Immature natural killer cell (primary cell): Measurements from ENCODE around the gene DACT2. TPM values are rescaled to one million over a fixed set of nuclear protein-coding genes. Genes with fewer than 3 reads are reported as not detected.

ENCODE experiments used
- DNase-seq, 3 donors: peaks; one replicate each; pipeline ENCODE4 v3.0.0; 2022; ENCODE audit warnings: mixed read lengths in 1 of 3
- H3K27ac Mint-ChIP-seq, 6 donors: one replicate each; pipeline ENCODE4 v1.8.0; 2020; ENCODE audit warnings: mixed read lengths in 6 of 6, mild to moderate bottlenecking in 5 of 6, inconsistent platforms in 4 of 6, moderate library complexity in 3 of 6
- H3K27me3 Mint-ChIP-seq, 3 donors: one replicate each; pipeline ENCODE4 v1.8.0; 2020 to 2021; ENCODE audit warnings: low read depth in 3 of 3, mild to moderate bottlenecking in 3 of 3, mixed read lengths in 3 of 3, moderate library complexity in 3 of 3, inconsistent platforms in 1 of 3
- H3K36me3 Mint-ChIP-seq, 3 donors: one replicate each; pipeline ENCODE4 v1.8.0; 2020; ENCODE audit warnings: mixed read lengths in 3 of 3, inconsistent platforms in 2 of 3, mild to moderate bottlenecking in 2 of 3
- H3K4me1 Mint-ChIP-seq, 2 donors: one replicate each; pipeline ENCODE4 v1.8.0; 2020; ENCODE audit warnings: inconsistent platforms in 2 of 2, mild to moderate bottlenecking in 2 of 2, mixed read lengths in 2 of 2, moderate library complexity in 1 of 2
- H3K4me3 Mint-ChIP-seq, 5 donors: one replicate each; pipeline ENCODE4 v1.8.0; 2020; ENCODE audit warnings: mild to moderate bottlenecking in 5 of 5, mixed read lengths in 5 of 5, inconsistent platforms in 3 of 5, moderate library complexity in 3 of 5
- H3K9me3 Mint-ChIP-seq, 6 donors: one replicate each; pipeline ENCODE4 v1.8.0; 2020; ENCODE audit warnings: mild to moderate bottlenecking in 6 of 6, mixed read lengths in 6 of 6, inconsistent platforms in 4 of 6, moderate library complexity in 3 of 6
- polyA plus RNA-seq, 3 donors: library from polyadenylated mRNA; unstranded; fragments of 300-500 nt; fragmentation: Illumina TruSeq; gene quantifications; one replicate each; pipeline ENCODE4 v1.2.3, GENCODE V29; 2021

The DACT2 gene
- polyA plus RNA-seq, 3 donors from 2014 or later = not detected

GRCh38 chr6:168310403-168310802, 9.2 kb downstream of the DACT2 start:
- Mint-ChIP-seq H3K4me1 (no peaks in the 10 kb centered on the region), H3K36me3 (no peaks in the 10 kb centered on the region), H3K27ac (no peak overlapping the region), H3K4me3 (no peak overlapping the region), H3K9me3 (no peaks in the 10 kb centered on the region), H3K27me3 (peaks cover 0 to 22% (median 2%) of the 10 kb centered on the region in 3 donors)
- no peak for DNase-seq

- Mint-ChIP-seq H3K27ac (no peak overlapping the region), H3K9me3 (no peaks in the 10 kb centered on the region), H3K27me3 (peaks cover 0 to 18% (median 2%) of the 10 kb centered on the region in 3 donors), H3K4me3 (no peak overlapping the region), H3K4me1 (no peaks in the 10 kb centered on the region), H3K36me3 (no peaks in the 10 kb centered on the region)
- DNase-seq = no peak
Observed at GRCh38 chr6:168309997-168310396, 9.6 kb downstream of the DACT2 start.

DNA sequence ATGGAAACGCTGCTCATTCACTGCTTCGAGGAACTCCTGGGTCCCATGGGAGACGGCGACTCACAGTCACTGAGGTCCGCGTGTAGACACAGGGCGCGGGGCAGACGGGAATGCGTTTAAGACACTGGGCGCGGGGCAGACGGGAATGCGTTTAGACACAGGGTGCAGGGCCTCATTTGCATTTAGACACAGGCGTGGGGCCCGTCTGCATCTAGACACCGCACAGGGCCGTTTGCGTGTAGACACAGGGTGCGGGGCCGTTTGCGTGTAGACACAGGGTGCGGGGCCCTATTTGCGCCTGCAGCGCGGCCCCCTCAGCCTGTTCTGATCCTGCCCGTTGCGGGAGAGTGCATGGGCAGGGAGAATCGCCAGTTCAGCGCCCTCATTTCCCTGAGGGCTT, 10.4 kb downstream of the DACT2 start:
- no peak for DNase-seq
- H3K36me3 Mint-ChIP-seq = no peaks in the 10 kb centered on the region
- H3K9me3 Mint-ChIP-seq = no peaks in the 10 kb centered on the region
- peaks cover 0 to 11% (median 0%) of the 10 kb centered on the region in 3 donors for H3K27me3 Mint-ChIP-seq
- no peak overlapping the region for H3K4me3 Mint-ChIP-seq
- no peak overlapping the region for H3K27ac Mint-ChIP-seq
- no peaks in the 10 kb centered on the region for H3K4me1 Mint-ChIP-seq

DNA sequence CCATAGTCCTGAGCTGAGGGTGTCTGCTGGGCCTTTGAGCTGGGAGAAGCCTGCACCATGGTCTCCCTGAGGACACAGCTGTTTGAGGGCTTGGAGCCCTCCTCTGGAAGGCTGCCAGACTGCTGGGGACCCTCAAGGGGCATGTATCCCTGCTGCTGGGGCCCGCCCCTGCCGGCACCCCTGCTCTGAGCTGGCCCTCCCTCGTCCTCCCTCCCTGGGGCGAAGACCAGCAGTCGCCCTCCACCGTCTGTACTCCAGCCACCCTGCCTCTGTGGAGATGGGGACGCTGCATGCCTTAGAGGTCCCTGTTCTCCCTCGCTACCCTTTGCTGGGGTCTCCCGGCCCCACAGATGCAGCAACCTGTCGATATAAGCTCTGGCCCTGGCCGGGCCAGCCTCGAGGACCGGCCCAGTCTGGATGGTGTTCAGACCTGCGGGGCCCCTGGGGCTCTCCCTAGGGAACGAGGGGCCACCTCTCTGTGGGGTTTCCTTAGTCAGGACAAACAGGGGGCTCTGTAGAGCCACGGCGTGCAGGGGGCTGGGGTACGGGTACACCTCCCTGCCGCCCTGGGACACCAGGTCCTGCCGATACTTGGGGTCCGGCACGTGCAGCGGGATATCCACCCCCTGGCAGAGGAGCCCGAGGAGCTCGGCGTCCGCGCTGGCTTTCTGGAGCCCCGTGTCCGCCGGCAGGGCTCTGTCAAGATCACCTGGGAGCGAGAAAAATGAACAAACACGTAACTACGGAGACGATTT, 11.0 kb downstream of the DACT2 start:
- no peaks in the 10 kb centered on the region for H3K36me3 Mint-ChIP-seq
- no peaks in the 10 kb centered on the region for H3K4me1 Mint-ChIP-seq
- H3K4me3 Mint-ChIP-seq = no peak overlapping the region
- H3K9me3 Mint-ChIP-seq = no peaks in the 10 kb centered on the region
- H3K27ac Mint-ChIP-seq = no peak overlapping the region
- H3K27me3 Mint-ChIP-seq = peaks cover 0 to 6% (median 0%) of the 10 kb centered on the region in 3 donors
- no peak for DNase-seq

GRCh38 chr6:168307695-168308021, 11.9 kb downstream of the DACT2 start:
- H3K4me3 Mint-ChIP-seq = no peak overlapping the region
- no peaks in the 10 kb centered on the region for H3K4me1 Mint-ChIP-seq
- no peaks in the 10 kb centered on the region for H3K36me3 Mint-ChIP-seq
- H3K27me3 Mint-ChIP-seq = peaks cover 0 to 4% (median 3%) of the 10 kb centered on the region in 3 donors
- DNase-seq = no peak
- H3K9me3 Mint-ChIP-seq = no peaks in the 10 kb centered on the region
- H3K27ac Mint-ChIP-seq = no peak overlapping the region

DNA sequence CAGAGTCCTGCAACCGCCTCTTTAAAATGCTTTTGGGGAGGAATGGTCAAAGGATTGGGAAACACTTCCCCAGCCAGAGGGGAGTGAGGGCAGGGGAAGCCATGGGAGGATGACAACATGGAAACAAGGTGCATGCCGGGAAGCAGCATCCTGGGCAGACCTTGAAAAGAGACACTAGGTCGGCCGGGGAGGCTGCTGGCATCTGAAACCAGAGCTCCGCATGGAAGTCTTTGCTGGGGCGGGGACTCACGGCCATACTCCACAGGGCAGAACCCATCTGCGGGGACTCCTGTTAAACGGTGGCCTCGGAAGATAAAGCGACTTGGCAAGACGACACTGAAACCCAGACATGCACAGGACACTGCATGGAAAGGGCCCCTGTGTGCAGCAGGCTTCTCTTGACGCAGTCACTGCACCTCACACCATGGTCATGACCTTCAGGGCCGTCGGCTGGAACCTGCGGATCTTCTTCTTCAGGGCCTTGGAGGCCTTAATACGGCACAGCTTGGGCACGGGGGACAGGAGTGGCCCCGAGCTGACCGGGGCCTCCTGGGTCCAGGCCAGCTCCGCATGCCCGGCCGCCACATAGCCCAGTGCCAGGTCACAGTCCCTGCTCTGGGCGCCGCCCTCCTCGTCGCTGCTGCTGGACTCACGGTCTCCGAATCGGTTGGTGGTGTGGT, 12.4 kb downstream of the DACT2 start:
- Mint-ChIP-seq H3K27me3 (peaks cover 0 to 4% (median 3%) of the 10 kb centered on the region in 3 donors), H3K9me3 (no peaks in the 10 kb centered on the region), H3K27ac (no peak overlapping the region), H3K4me1 (no peaks in the 10 kb centered on the region), H3K4me3 (no peak overlapping the region), H3K36me3 (no peaks in the 10 kb centered on the region)
- no peak for DNase-seq

- no peaks in the 10 kb centered on the region for H3K9me3 Mint-ChIP-seq
- H3K27ac Mint-ChIP-seq = no peak overlapping the region
- peaks cover 0 to 3% (median 2%) of the 10 kb centered on the region in 3 donors for H3K27me3 Mint-ChIP-seq
- H3K4me1 Mint-ChIP-seq = no peaks in the 10 kb centered on the region
- no peaks in the 10 kb centered on the region for H3K36me3 Mint-ChIP-seq
- no peak overlapping the region for H3K4me3 Mint-ChIP-seq
- no peak for DNase-seq
Observed at GRCh38 chr6:168305863-168306262, 13.7 kb downstream of the DACT2 start.

- no peaks in the 10 kb centered on the region for H3K9me3 Mint-ChIP-seq
- no peak for DNase-seq
- no peaks in the 10 kb centered on the region for H3K4me1 Mint-ChIP-seq
- no peak overlapping the region for H3K27ac Mint-ChIP-seq
- H3K4me3 Mint-ChIP-seq = no peak overlapping the region
- H3K27me3 Mint-ChIP-seq = peaks cover 0 to 3% (median 2%) of the 10 kb centered on the region in 3 donors
- no peaks in the 10 kb centered on the region for H3K36me3 Mint-ChIP-seq
Observed at GRCh38 chr6:168305096-168305749, 14.4 kb downstream of the DACT2 start.

DNA sequence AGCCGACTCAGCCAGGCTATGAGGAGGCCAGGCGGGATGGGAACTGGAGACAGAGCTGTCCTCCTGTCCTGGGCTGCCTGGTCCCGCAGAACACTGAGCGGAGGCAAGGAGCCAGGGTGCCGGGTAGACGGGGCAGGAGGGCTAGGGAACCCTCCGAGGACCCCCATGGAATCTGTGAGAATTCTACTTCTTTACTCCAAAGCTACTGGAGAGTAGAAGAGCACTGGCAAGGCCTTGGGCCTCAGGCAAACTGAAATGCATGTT, 14.9 kb downstream of the DACT2 start:
- no peaks in the 10 kb centered on the region for H3K9me3 Mint-ChIP-seq
- peaks cover 0 to 3% (median 2%) of the 10 kb centered on the region in 3 donors for H3K27me3 Mint-ChIP-seq
- no peaks in the 10 kb centered on the region for H3K4me1 Mint-ChIP-seq
- no peak overlapping the region for H3K4me3 Mint-ChIP-seq
- H3K27ac Mint-ChIP-seq = no peak overlapping the region
- H3K36me3 Mint-ChIP-seq = no peaks in the 10 kb centered on the region
- DNase-seq = no peak

GRCh38 chr6:168303982-168304751, 15.4 kb downstream of the DACT2 start:
- H3K36me3 Mint-ChIP-seq = no peaks in the 10 kb centered on the region
- H3K9me3 Mint-ChIP-seq = no peaks in the 10 kb centered on the region
- no peak overlapping the region for H3K27ac Mint-ChIP-seq
- no peaks in the 10 kb centered on the region for H3K4me1 Mint-ChIP-seq
- no peak for DNase-seq
- peaks cover 0 to 3% (median 2%) of the 10 kb centered on the region in 3 donors for H3K27me3 Mint-ChIP-seq
- H3K4me3 Mint-ChIP-seq = no peak overlapping the region

- Mint-ChIP-seq H3K4me3 (no peak overlapping the region), H3K27ac (no peak overlapping the region), H3K27me3 (peaks cover 0 to 7% (median 2%) of the 10 kb centered on the region in 3 donors), H3K4me1 (no peaks in the 10 kb centered on the region), H3K9me3 (peaks cover 0 to 1% (median 0%) of the 10 kb centered on the region in 6 donors), H3K36me3 (no peaks in the 10 kb centered on the region)
- DNase-seq = no peak
Observed at GRCh38 chr6:168302534-168302933, 17.0 kb downstream of the DACT2 start.

DNA sequence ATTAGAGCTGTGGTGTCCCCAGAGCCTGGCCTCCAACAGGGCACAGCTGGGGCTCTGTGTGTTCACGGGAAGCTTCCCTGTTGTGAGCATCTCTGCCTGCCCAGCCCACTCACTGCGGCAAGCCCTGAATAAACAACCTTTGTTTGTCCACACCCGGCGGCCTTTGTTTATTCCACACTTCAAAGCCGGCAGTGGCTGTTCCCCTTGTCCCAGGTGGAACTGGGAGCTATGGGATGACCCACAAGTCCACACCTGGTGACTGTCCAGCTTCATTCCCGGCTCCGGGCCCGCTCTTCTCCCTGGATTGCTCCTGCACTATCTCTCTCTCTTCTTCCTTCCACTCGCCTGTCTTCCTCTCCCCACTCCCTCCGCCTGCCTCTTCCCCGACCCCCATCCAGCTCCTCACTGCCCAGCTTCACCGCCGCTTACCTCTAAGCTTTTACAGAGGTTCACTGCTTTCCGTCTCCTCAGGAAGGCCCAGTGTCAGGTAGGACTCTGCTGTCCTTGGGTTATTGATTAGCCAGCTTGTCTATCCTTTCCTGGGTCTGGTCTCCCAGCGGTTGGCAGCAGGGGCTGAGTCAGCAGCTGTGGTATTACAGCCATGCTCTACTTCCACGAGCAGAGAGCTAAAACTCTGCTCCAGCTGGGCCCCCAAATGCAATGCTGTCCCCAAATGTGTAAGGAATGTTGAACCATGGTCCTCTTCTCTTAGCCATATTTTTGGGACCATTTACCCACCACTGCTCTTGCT, 17.8 kb downstream of the DACT2 start:
- H3K4me1 Mint-ChIP-seq = no peaks in the 10 kb centered on the region
- no peak overlapping the region for H3K4me3 Mint-ChIP-seq
- DNase-seq = no peak
- peaks cover 0 to 7% (median 4%) of the 10 kb centered on the region in 3 donors for H3K27me3 Mint-ChIP-seq
- H3K27ac Mint-ChIP-seq = no peak overlapping the region
- H3K36me3 Mint-ChIP-seq = no peaks in the 10 kb centered on the region
- H3K9me3 Mint-ChIP-seq = peaks cover 0 to 2% (median 0%) of the 10 kb centered on the region in 6 donors

- Mint-ChIP-seq H3K36me3 (no peaks in the 10 kb centered on the region), H3K27me3 (peaks cover 0 to 7% (median 3%) of the 10 kb centered on the region in 3 donors), H3K4me1 (no peaks in the 10 kb centered on the region), H3K4me3 (no peak overlapping the region), H3K27ac (no peak overlapping the region), H3K9me3 (peaks cover 0 to 2% (median 0%) of the 10 kb centered on the region in 6 donors)
- DNase-seq = no peak
Observed at GRCh38 chr6:168300975-168301647, 18.5 kb downstream of the DACT2 start.
